ENCODE results near the gene CDC42SE2. TPM values are rescaled to one million over a fixed set of nuclear protein-coding genes. Genes with fewer than 3 reads are reported as not detected.

CDC42SE2 gene
- total RNA-seq, 2 experiments from 2014 or later = 54.2 to 66.8 TPM

DNA sequence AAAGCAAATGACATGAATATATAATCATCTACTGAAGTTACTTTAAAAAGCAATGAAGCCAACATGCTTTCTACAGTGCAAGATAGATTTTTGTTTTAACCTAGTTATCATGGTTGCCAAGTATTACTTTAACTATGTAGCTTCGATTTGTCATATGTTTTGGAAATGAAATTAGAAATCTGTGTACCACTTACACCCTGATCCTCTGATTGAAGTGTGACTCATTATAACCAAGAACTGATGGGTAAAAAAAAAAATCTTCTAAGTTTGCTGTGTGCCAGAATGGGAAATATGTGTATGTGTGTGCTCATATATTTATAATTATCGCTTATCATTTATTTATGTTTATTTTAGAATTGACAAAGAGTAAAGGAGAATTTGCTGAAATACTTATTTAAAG is 9.1 kb upstream of the CDC42SE2 start:
- no peaks in the 10 kb centered on the region for H4K20me1 ChIP-seq (ENCODE audit: insufficient read depth, low read length)
- H3K4me3 ChIP-seq (ENCODE audit: low read depth, low read length, poor library complexity, severe bottlenecking) = no peak overlapping the region
- no peak overlapping the region for H3K27ac ChIP-seq (ENCODE audit: low read depth, low read length, poor library complexity, severe bottlenecking)
- POLR2A ChIA-PET = interaction anchor here (0.7 to 4.1 kb wide), 7 partner anchors 8 to 194 kb away, joined by 3 to 17 read pairs (median 6); partner anchors contain the start of genes CDC42SE2 and HINT1
- H2AFZ ChIP-seq (ENCODE audit: low read length) = no peak overlapping the region
- TF ChIP-seq, protein P1, sequence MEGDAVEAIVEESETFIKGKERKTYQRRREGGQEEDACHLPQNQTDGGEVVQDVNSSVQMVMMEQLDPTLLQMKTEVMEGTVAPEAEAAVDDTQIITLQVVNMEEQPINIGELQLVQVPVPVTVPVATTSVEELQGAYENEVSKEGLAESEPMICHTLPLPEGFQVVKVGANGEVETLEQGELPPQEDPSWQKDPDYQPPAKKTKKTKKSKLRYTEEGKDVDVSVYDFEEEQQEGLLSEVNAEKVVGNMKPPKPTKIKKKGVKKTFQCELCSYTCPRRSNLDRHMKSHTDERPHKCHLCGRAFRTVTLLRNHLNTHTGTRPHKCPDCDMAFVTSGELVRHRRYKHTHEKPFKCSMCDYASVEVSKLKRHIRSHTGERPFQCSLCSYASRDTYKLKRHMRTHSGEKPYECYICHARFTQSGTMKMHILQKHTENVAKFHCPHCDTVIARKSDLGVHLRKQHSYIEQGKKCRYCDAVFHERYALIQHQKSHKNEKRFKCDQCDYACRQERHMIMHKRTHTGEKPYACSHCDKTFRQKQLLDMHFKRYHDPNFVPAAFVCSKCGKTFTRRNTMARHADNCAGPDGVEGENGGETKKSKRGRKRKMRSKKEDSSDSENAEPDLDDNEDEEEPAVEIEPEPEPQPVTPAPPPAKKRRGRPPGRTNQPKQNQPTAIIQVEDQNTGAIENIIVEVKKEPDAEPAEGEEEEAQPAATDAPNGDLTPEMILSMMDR (conservative IDR thresholded peaks at IDR 0.05; ENCODE audit: low read length) = no peak
- TF ChIP-seq EZH2phosphoT487 (IDR thresholded peaks at IDR 0.05; ENCODE audit: borderline replicate concordance, low read depth, low read length) = no peak
- H3K9me2 ChIP-seq (ENCODE audit: insufficient read depth, low read length) = no peaks in the 10 kb centered on the region
- H3K36me3 ChIP-seq (ENCODE audit: insufficient read depth, low read length) = peaks cover 21% of the 10 kb centered on the region
- DNase-seq (ENCODE audit: low spot score) = no peak
- H3K79me2 ChIP-seq (ENCODE audit: insufficient read depth, low read depth, low read length) = 0 out of 2 replicates have a peak, but pooled peaks cover 7% of the 10 kb centered on the region
- BruUV-seq (replicated peaks) = no TSS peak
- peaks cover 73% of the 10 kb centered on the region for H3K4me1 ChIP-seq (ENCODE audit: insufficient read depth, low read length, poor library complexity, severe bottlenecking)
- H3K9me3 ChIP-seq (ENCODE audit: low read length) = no peaks in the 10 kb centered on the region
- intact Hi-C loops (cut with micrococcal nuclease; ENCODE audit: unreplicated experiment) = no loop called here
- peak overlapping the region; percentile 85 for H3K4me2 ChIP-seq (ENCODE audit: low read length)
- CTCF ChIA-PET (ENCODE audit: unreplicated experiment) = no interaction called here

DNA sequence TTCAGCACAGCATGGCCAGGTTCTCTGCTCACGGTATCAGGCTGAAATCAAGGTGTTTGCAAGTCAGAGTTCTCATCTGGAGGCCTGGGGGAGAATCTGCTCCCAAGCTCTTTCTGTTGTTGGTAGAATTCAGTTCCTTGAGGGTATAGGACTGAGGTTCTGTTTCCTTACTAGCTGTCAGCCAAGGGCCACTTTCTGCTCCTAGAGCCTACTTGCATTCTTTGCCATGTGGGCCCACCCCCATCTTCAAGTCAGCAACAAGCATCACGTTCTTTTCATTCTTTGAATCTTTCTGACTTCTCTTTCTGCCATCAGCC is 7.4 kb upstream of the CDC42SE2 start:
- intact Hi-C loops (cut with micrococcal nuclease; ENCODE audit: unreplicated experiment) = no loop called here
- H3K9me3 ChIP-seq (ENCODE audit: low read length) = no peaks in the 10 kb centered on the region
- ChIA-PET POLR2A (interaction anchor here (1.5 to 2.5 kb wide), 2 partner anchors 45 to 91 kb away, joined by 3 to 10 read pairs; partner anchors contain the start of gene HINT1), CTCF (ENCODE audit: unreplicated experiment) (no interaction called here)
- H3K4me1 ChIP-seq (ENCODE audit: insufficient read depth, low read length, poor library complexity, severe bottlenecking) = peaks cover 70% of the 10 kb centered on the region
- peaks cover 21% of the 10 kb centered on the region for H3K36me3 ChIP-seq (ENCODE audit: insufficient read depth, low read length)
- DNase-seq (ENCODE audit: low spot score) = no peak
- TF ChIP-seq, protein P1 (conservative IDR thresholded peaks at IDR 0.05; ENCODE audit: low read length) = no peak
- no peaks in the 10 kb centered on the region for H3K9me2 ChIP-seq (ENCODE audit: insufficient read depth, low read length)
- peaks cover 10% of the 10 kb centered on the region; the same call in 1 of the 2 replicates for H3K79me2 ChIP-seq (ENCODE audit: insufficient read depth, low read depth, low read length)
- 0 out of 2 replicates have a peak overlapping the region, but pooled peaks have one; percentile 15 for H3K4me2 ChIP-seq (ENCODE audit: low read length)
- H2AFZ ChIP-seq (ENCODE audit: low read length) = no peak overlapping the region
- H3K27ac ChIP-seq (ENCODE audit: low read depth, low read length, poor library complexity, severe bottlenecking) = no peak overlapping the region
- no peaks in the 10 kb centered on the region for H4K20me1 ChIP-seq (ENCODE audit: insufficient read depth, low read length)
- no peak overlapping the region for H3K4me3 ChIP-seq (ENCODE audit: low read depth, low read length, poor library complexity, severe bottlenecking)
- BruUV-seq (replicated peaks) = no TSS peak

DNA sequence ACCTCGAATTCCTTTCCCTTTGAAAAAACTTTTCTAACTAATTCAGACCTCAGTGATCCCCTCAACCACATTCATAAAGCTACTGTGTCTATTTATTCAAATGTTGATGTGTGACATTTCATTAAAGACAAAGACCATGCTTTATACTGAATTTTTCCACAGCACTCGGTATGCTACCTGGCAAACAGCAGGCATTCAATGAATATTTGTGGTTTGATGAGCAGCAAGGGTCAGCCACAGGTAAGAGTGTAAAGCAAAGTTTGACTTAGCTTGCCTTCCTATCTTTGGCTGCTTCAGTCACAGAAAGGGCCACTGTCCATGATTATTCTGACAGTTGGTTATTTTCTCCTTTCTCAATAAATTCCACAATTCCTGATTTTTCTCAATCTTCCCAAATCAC is 5.1 kb upstream of the CDC42SE2 start:
- H3K36me3 ChIP-seq (ENCODE audit: insufficient read depth, low read length) = peaks cover 21% of the 10 kb centered on the region
- TF ChIP-seq EZH2phosphoT487 (IDR thresholded peaks at IDR 0.05; ENCODE audit: borderline replicate concordance, low read depth, low read length) = no peak
- TF ChIP-seq, protein P1 (conservative IDR thresholded peaks at IDR 0.05; ENCODE audit: low read length) = no peak
- no peak for DNase-seq (ENCODE audit: low spot score)
- H2AFZ ChIP-seq (ENCODE audit: low read length) = no peak overlapping the region
- H3K27ac ChIP-seq (ENCODE audit: low read depth, low read length, poor library complexity, severe bottlenecking) = no peak overlapping the region
- peaks cover 26% of the 10 kb centered on the region; the same call in 1 of the 2 replicates for H3K79me2 ChIP-seq (ENCODE audit: insufficient read depth, low read depth, low read length)
- POLR2A ChIA-PET = interaction anchor here (0.6 to 2.7 kb wide), 9 partner anchors 9 to 96 kb away, joined by 3 to 9 read pairs (median 3); no protein-coding TSS in a partner anchor
- H3K4me3 ChIP-seq (ENCODE audit: low read depth, low read length, poor library complexity, severe bottlenecking) = no peak overlapping the region
- H3K9me2 ChIP-seq (ENCODE audit: insufficient read depth, low read length) = no peaks in the 10 kb centered on the region
- intact Hi-C loops (cut with micrococcal nuclease; ENCODE audit: unreplicated experiment) = no loop called here
- H3K4me2 ChIP-seq (ENCODE audit: low read length) = 0 out of 2 replicates have a peak overlapping the region, but pooled peaks have one; percentile 33
- peaks cover 64% of the 10 kb centered on the region for H3K4me1 ChIP-seq (ENCODE audit: insufficient read depth, low read length, poor library complexity, severe bottlenecking)
- no peaks in the 10 kb centered on the region for H4K20me1 ChIP-seq (ENCODE audit: insufficient read depth, low read length)
- H3K9me3 ChIP-seq (ENCODE audit: low read length) = no peaks in the 10 kb centered on the region
- CTCF ChIA-PET (ENCODE audit: unreplicated experiment) = no interaction called here
- BruUV-seq (replicated peaks) = no TSS peak
